Neural crest cell (in vitro differentiated cells): Measurements from ENCODE around the gene ZFP90. TPM values are rescaled to one million over a fixed set of nuclear protein-coding genes. Genes with fewer than 3 reads are reported as not detected.

Source experiments
- DNase-seq: peaks from one replicate; pipeline ENCODE4 v3.0.0; 2021; ENCODE audit warnings: low read depth, mixed read lengths, low spot score
- H3K27ac Mint-ChIP-seq: one replicate; pipeline ENCODE4 v1.8.0; 2021; ENCODE audit warnings: mild to moderate bottlenecking, mixed read lengths; ENCODE audit not compliant: unreplicated experiment
- H3K27me3 Mint-ChIP-seq: 2 replicates; pipeline ENCODE4 v1.8.0; 2021; ENCODE audit warnings: low read depth, mild to moderate bottlenecking, mixed read lengths
- H3K36me3 Mint-ChIP-seq: 2 replicates; pipeline ENCODE4 v1.8.0; 2021; ENCODE audit warnings: low read depth, mild to moderate bottlenecking, mixed read lengths
- H3K4me1 Mint-ChIP-seq: 2 replicates; pipeline ENCODE4 v1.8.0; 2021; ENCODE audit warnings: mixed read lengths
- H3K4me3 Mint-ChIP-seq: one replicate; pipeline ENCODE4 v1.8.0; 2021; ENCODE audit warnings: mild to moderate bottlenecking, mixed read lengths
- H3K9me3 Mint-ChIP-seq: 2 replicates; pipeline ENCODE4 v1.8.0; 2021; ENCODE audit warnings: mixed read lengths
- total RNA-seq: library from RNA; stranded (reverse); gene quantifications from 2 replicates; pipeline ENCODE4 v1.2.1, GENCODE V29; 2021
- TF ChIP-seq, protein P1 (sequence below): fragments of 200-600 bp; sonication (generic); conservative IDR thresholded peaks from 2 replicates; pipeline ENCODE4 v1.5.0; 2021; ENCODE audit warnings: antibody characterized with exemption, mild to moderate bottlenecking

ZFP90 gene
- total RNA-seq, 1 donor from 2014 or later: 56.2 TPM

DNA sequence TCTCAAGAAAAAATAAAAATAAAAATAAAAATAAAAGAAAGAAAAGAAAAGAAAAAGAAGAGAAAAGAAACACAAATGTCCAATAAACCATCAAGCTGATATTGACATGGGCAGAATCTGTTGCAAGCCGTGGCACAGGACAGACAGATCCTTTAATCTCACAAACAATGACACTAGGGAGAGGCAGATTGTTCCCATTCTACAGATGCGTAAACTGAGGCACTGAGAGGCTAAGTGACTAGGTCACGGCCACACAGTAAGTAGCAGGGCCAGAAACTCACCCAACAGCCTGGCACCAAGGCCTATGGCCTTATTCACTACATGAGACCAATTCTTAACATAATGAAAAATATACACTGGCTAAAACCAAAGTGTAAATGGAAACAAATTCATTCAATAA, 28.3 kb upstream of the ZFP90 start:
- Mint-ChIP-seq H3K4me3 (no peak overlapping the region), H3K27ac (no peak overlapping the region), H3K4me1 (peaks cover 8% of the 10 kb centered on the region), H3K27me3 (peaks cover 37% of the 10 kb centered on the region), H3K36me3 (no peaks in the 10 kb centered on the region), H3K9me3 (no peaks in the 10 kb centered on the region)
- no peak for DNase-seq
- TF ChIP-seq, protein P1, sequence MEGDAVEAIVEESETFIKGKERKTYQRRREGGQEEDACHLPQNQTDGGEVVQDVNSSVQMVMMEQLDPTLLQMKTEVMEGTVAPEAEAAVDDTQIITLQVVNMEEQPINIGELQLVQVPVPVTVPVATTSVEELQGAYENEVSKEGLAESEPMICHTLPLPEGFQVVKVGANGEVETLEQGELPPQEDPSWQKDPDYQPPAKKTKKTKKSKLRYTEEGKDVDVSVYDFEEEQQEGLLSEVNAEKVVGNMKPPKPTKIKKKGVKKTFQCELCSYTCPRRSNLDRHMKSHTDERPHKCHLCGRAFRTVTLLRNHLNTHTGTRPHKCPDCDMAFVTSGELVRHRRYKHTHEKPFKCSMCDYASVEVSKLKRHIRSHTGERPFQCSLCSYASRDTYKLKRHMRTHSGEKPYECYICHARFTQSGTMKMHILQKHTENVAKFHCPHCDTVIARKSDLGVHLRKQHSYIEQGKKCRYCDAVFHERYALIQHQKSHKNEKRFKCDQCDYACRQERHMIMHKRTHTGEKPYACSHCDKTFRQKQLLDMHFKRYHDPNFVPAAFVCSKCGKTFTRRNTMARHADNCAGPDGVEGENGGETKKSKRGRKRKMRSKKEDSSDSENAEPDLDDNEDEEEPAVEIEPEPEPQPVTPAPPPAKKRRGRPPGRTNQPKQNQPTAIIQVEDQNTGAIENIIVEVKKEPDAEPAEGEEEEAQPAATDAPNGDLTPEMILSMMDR: no peak

DNA sequence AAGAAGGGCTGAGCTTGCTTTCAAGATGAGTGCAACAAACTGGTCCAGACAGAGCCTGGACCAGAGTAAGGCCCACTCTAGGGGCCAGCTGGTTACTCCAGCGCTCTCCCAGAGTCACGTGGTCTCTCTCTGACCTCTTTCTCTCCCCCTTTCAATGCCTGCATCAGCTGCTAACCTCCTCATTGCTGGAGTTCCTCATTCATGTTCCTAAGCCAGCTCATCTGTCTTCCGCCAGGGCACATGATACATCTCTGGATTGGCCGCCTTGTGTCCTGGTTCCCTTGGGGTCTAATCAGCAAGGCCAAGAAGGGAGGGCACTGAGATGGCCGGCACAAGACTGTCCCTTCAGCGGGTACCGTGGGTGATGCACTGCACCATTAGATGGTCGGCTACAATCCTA, 26.9 kb upstream of the ZFP90 start:
- H3K4me1 Mint-ChIP-seq: peaks cover 8% of the 10 kb centered on the region
- H3K27ac Mint-ChIP-seq: no peak overlapping the region
- TF ChIP-seq, protein P1: no peak
- no peak for DNase-seq
- no peaks in the 10 kb centered on the region for H3K9me3 Mint-ChIP-seq
- H3K27me3 Mint-ChIP-seq: peaks cover 28% of the 10 kb centered on the region
- no peak overlapping the region for H3K4me3 Mint-ChIP-seq
- no peaks in the 10 kb centered on the region for H3K36me3 Mint-ChIP-seq

DNA sequence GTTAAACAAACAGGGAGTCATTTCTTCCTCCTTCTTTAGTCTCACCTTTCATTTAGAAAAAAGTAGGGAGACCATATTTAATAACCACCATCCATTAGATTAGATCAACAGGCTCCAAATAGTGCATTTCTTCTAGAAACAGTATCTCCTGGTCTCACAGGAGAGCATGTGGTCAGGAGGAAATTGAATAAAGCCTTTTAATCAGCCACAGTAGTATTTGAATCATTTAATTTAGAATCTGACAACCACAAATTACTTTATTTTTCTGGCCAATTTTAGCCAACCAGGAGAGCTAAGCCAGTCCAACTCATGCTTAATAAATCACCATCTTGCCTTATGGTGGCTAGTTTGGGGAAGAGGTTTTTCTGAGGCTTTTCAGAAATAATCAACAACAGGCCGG, 26.3 kb upstream of the ZFP90 start:
- peaks cover 23% of the 10 kb centered on the region for H3K27me3 Mint-ChIP-seq
- TF ChIP-seq, protein P1: no peak
- no peaks in the 10 kb centered on the region for H3K9me3 Mint-ChIP-seq
- H3K4me3 Mint-ChIP-seq: no peak overlapping the region
- no peak overlapping the region for H3K27ac Mint-ChIP-seq
- no peak for DNase-seq
- H3K36me3 Mint-ChIP-seq: no peaks in the 10 kb centered on the region
- peaks cover 8% of the 10 kb centered on the region for H3K4me1 Mint-ChIP-seq

DNA sequence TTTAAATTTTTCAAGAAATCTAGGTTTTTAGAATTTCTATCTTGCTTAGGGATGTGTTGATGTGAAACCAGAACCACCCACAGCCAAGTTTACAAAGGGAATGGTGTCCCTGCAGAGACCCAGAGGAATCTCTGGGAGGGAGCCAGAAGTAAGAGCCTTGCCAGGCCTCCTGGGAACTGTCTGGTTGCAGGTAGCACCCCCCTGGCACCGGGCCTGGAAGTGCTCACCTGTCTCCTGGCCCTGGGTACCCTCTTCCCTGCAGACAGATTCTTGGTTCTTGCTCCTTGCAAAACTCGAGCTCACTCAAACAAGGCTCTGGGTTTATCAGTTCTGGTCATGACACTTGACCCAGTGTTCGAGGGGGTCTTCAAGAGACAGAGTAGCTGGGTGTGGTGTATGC, 24.6 kb upstream of the ZFP90 start:
- Mint-ChIP-seq H3K9me3 (no peaks in the 10 kb centered on the region), H3K36me3 (no peaks in the 10 kb centered on the region), H3K27ac (no peak overlapping the region), H3K4me1 (peaks cover 8% of the 10 kb centered on the region), H3K4me3 (no peak overlapping the region), H3K27me3 (peaks cover 5% of the 10 kb centered on the region)
- no peak for DNase-seq
- TF ChIP-seq, protein P1: no peak

DNA sequence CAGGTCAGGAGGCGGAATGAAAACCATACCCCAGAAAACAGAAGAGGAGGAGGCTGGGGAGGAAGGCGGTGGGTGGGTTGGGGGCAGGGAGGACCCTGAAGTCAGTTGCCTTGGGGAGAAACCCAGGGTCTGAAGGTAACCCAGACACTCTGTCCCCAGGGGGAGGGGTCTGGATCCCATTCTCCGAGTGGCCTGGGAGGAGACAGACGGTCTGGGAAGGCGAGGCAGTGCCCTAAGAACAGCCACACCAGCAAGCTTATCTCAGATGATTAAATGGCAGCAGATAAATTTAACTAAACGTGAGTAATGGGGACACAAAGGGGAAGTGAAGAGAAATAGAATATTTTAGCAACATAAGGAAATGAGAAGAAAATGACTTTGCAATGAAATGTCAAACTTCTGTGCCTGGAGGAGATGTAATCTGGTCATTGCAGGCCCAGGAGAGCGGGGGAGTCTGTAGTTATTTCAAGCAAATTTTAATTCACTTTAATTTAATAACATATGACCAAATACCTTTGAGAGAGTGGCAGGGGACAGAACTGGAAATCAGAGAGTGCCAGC, 21.4 kb upstream of the ZFP90 start:
- Mint-ChIP-seq H3K27me3 (no peaks in the 10 kb centered on the region), H3K9me3 (no peaks in the 10 kb centered on the region), H3K4me1 (peaks cover 4% of the 10 kb centered on the region), H3K27ac (no peak overlapping the region), H3K4me3 (no peak overlapping the region), H3K36me3 (no peaks in the 10 kb centered on the region)
- TF ChIP-seq, protein P1: no peak
- no peak for DNase-seq
